ENCODE data around the gene EVA1B. TPM values are rescaled to one million over a fixed set of nuclear protein-coding genes. Genes with fewer than 3 reads are reported as not detected.

EVA1B gene
- total and polyA plus RNA-seq, 10 of the 15 experiments (the other 5 are each of a cell fraction or from before 2014, with no cell fraction given) = 0.15 to 6.4 (median 3.0) TPM; not detected in 2

DNA sequence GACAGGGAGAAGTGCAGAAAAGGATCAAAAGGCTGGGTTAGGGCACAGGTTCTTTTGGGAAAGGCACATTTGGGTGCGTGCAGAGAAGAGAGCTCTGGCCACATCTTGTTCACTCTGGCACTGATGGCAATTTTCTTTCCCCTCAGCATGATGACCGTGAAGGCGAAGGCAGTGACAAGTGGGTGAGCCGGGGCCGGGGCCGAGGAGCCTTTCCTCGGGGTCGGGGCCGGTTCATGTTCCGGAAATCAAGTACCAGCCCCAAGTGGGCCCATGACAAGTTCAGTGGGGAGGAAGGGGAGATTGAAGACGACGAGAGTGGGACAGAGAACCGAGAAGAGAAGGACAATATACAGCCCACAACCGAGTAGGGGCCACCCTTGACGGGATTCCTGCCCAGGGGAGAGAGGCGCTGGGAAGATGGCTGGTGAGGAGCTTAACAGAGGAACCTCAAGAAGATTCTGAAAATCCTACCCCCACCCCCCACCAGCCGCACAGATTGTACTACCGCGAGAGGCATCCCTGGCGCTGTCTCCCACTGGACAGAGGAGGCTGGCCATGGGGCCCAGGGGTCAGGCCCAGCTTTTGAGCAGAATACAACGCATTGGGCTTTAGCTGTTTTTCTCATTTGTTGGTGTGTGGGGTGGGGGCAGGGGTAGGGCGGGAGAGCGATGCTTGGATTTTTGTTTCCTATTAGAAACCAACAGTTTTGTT is 19.6 kb downstream of the EVA1B start:
- no TSS peak for BruUV-seq (replicated peaks)
- no peak overlapping the region for H3K27ac ChIP-seq (ENCODE audit: control insufficient read depth, insufficient read depth)
- in situ Hi-C loops (cut with MboI) (no loop called here), intact Hi-C loops (cut with micrococcal nuclease; ENCODE audit: unreplicated experiment) (no loop called here)
- H4K20me1 ChIP-seq (ENCODE audit: control insufficient read depth, insufficient read depth) = no peaks in the 10 kb centered on the region
- SMC1A ChIA-PET (ENCODE audit: uncharacterized antibody, unreplicated experiment) = no interaction called here
- TF ChIP-seq STAT3 (IDR thresholded peaks at IDR 0.05; ENCODE audit: low read depth, low read length) = no peak
- TF ChIP-seq IKZF1 (conservative IDR thresholded peaks at IDR 0.05) = no peak
- TF ChIP-seq, protein P1, sequence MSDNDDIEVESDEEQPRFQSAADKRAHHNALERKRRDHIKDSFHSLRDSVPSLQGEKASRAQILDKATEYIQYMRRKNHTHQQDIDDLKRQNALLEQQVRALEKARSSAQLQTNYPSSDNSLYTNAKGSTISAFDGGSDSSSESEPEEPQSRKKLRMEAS (IDR thresholded peaks at IDR 0.05; ENCODE audit: low read depth, low read length) = no peak
- TF ChIP-seq, protein P2, sequence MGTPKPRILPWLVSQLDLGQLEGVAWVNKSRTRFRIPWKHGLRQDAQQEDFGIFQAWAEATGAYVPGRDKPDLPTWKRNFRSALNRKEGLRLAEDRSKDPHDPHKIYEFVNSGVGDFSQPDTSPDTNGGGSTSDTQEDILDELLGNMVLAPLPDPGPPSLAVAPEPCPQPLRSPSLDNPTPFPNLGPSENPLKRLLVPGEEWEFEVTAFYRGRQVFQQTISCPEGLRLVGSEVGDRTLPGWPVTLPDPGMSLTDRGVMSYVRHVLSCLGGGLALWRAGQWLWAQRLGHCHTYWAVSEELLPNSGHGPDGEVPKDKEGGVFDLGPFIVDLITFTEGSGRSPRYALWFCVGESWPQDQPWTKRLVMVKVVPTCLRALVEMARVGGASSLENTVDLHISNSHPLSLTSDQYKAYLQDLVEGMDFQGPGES (IDR thresholded peaks at IDR 0.05) = no peak
- TF ChIP-seq ESRRA (IDR thresholded peaks at IDR 0.05; ENCODE audit: low read length) = no peak
- TF ChIP-seq EP300 (IDR thresholded peaks at IDR 0.05; ENCODE audit: borderline replicate concordance in 1 of 2, control insufficient read depth in 1 of 2, low read depth in 2 of 2, low read length in 2 of 2) = no peak
- TF ChIP-seq, protein P3, sequence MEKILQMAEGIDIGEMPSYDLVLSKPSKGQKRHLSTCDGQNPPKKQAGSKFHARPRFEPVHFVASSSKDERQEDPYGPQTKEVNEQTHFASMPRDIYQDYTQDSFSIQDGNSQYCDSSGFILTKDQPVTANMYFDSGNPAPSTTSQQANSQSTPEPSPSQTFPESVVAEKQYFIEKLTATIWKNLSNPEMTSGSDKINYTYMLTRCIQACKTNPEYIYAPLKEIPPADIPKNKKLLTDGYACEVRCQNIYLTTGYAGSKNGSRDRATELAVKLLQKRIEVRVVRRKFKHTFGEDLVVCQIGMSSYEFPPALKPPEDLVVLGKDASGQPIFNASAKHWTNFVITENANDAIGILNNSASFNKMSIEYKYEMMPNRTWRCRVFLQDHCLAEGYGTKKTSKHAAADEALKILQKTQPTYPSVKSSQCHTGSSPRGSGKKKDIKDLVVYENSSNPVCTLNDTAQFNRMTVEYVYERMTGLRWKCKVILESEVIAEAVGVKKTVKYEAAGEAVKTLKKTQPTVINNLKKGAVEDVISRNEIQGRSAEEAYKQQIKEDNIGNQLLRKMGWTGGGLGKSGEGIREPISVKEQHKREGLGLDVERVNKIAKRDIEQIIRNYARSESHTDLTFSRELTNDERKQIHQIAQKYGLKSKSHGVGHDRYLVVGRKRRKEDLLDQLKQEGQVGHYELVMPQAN (conservative IDR thresholded peaks at IDR 0.05) = no peak
- TF ChIP-seq MTA3 (IDR thresholded peaks at IDR 0.05; ENCODE audit: borderline replicate concordance, low read length) = no peak
- no peak for TF ChIP-seq RELA (IDR thresholded peaks at IDR 0.05; ENCODE audit: borderline replicate concordance, partially characterized antibody)
- TF ChIP-seq, protein P4, sequence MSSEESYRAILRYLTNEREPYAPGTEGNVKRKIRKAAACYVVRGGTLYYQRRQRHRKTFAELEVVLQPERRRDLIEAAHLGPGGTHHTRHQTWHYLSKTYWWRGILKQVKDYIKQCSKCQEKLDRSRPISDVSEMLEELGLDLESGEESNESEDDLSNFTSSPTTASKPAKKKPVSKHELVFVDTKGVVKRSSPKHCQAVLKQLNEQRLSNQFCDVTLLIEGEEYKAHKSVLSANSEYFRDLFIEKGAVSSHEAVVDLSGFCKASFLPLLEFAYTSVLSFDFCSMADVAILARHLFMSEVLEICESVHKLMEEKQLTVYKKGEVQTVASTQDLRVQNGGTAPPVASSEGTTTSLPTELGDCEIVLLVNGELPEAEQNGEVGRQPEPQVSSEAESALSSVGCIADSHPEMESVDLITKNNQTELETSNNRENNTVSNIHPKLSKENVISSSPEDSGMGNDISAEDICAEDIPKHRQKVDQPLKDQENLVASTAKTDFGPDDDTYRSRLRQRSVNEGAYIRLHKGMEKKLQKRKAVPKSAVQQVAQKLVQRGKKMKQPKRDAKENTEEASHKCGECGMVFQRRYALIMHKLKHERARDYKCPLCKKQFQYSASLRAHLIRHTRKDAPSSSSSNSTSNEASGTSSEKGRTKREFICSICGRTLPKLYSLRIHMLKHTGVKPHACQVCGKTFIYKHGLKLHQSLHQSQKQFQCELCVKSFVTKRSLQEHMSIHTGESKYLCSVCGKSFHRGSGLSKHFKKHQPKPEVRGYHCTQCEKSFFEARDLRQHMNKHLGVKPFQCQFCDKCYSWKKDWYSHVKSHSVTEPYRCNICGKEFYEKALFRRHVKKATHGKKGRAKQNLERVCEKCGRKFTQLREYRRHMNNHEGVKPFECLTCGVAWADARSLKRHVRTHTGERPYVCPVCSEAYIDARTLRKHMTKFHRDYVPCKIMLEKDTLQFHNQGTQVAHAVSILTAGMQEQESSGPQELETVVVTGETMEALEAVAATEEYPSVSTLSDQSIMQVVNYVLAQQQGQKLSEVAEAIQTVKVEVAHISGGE (CRISPR knock-in tag; IDR thresholded peaks at IDR 0.05) = no peak
- no peak for TF ChIP-seq PML (IDR thresholded peaks at IDR 0.05; ENCODE audit: low read length)
- TF ChIP-seq, protein P5, sequence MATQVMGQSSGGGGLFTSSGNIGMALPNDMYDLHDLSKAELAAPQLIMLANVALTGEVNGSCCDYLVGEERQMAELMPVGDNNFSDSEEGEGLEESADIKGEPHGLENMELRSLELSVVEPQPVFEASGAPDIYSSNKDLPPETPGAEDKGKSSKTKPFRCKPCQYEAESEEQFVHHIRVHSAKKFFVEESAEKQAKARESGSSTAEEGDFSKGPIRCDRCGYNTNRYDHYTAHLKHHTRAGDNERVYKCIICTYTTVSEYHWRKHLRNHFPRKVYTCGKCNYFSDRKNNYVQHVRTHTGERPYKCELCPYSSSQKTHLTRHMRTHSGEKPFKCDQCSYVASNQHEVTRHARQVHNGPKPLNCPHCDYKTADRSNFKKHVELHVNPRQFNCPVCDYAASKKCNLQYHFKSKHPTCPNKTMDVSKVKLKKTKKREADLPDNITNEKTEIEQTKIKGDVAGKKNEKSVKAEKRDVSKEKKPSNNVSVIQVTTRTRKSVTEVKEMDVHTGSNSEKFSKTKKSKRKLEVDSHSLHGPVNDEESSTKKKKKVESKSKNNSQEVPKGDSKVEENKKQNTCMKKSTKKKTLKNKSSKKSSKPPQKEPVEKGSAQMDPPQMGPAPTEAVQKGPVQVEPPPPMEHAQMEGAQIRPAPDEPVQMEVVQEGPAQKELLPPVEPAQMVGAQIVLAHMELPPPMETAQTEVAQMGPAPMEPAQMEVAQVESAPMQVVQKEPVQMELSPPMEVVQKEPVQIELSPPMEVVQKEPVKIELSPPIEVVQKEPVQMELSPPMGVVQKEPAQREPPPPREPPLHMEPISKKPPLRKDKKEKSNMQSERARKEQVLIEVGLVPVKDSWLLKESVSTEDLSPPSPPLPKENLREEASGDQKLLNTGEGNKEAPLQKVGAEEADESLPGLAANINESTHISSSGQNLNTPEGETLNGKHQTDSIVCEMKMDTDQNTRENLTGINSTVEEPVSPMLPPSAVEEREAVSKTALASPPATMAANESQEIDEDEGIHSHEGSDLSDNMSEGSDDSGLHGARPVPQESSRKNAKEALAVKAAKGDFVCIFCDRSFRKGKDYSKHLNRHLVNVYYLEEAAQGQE (IDR thresholded peaks at IDR 0.05; ENCODE audit: low read depth, low read length) = no peak
- RAD21 ChIA-PET (ENCODE audit: unreplicated experiment) = interaction anchor here (1.4 kb wide), 1 partner anchor 154 kb away, joined by 4 read pairs; the partner anchor contains the start of gene TRAPPC3
- DNase-seq (ENCODE audit: low read depth, low spot score) (no peak), ATAC-seq (no peak), FAIRE-seq (no peak)
- H3K36me3 ChIP-seq (ENCODE audit: control insufficient read depth in 2 of 2, insufficient read depth in 2 of 2, low read length in 1 of 2) = peaks cover 21 to 33% of the 10 kb centered on the region in 2 experiments
- CTCF ChIA-PET = interaction anchor here (0.6 to 3.0 kb wide), 3 partner anchors 18 to 19 kb away, joined by 3 to 10 read pairs (median 5); no protein-coding TSS in a partner anchor
- POLR2A ChIA-PET = interaction anchor here (0.6 to 1.3 kb wide), 4 partner anchors 121 to 154 kb away, joined by 3 to 4 read pairs (median 3); no protein-coding TSS in a partner anchor
- H3K4me3 ChIP-seq = no peak overlapping the region
- H2AFZ ChIP-seq (ENCODE audit: control insufficient read depth, low read depth, low read length) = no peak overlapping the region
- H3K9me3 ChIP-seq (replicated peaks; ENCODE audit: control insufficient read depth, insufficient read depth, low read length) = no peaks in the 10 kb centered on the region
- no peak overlapping the region for H3K9ac ChIP-seq (ENCODE audit: control insufficient read depth, insufficient read depth, low read length)
- no peak overlapping the region for H3K4me2 ChIP-seq (ENCODE audit: control insufficient read depth, insufficient read depth)
- H3K4me1 ChIP-seq (ENCODE audit: control insufficient read depth, insufficient read depth, low read length) = peaks cover 27% of the 10 kb centered on the region
- no peaks in the 10 kb centered on the region for H3K27me3 ChIP-seq (replicated peaks in 1 of 2; ENCODE audit: control insufficient read depth in 2 of 2, insufficient read depth in 2 of 2, low read length in 1 of 2)
- WGBS (ENCODE audit: insufficient coverage, insufficient replicate concordance, low lambda C conversion rate, missing lambda C conversion rate) = 90% methylated on average over 18 of the region's 23 CpGs
- H3K79me2 ChIP-seq (ENCODE audit: control insufficient read depth, insufficient read depth, low read length) = peaks cover 9% of the 10 kb centered on the region

Measured in GM12878 (cell line).